Breast epithelium (tissue), 4 donors: ENCODE measurements around the gene SERINC4. TPM values are rescaled to one million over a fixed set of nuclear protein-coding genes. Genes with fewer than 3 reads are reported as not detected.
"Not testable (repeated sequence)": the region's sequence is repeated elsewhere in the genome, so short reads cannot be mapped to it uniquely, and the experiment has no call there.

Experiments used
- DNase-seq, 2 donors: peaks; one replicate each; pipeline ENCODE4 v3.0.0-alpha.2; 2019; ENCODE audit warnings: low spot score in 2 of 2
- H3K27ac ChIP-seq, 2 donors: fragments of 200-600 bp; sonication (generic) in 1 of 2; one replicate each; pipeline ENCODE4 v1.5.1; 2016 to 2019; ENCODE audit warnings: mild to moderate bottlenecking in 1 of 2
- H3K27me3 ChIP-seq, 2 donors: fragments of 200-600 bp; sonication (generic) in 1 of 2; one replicate each; pipeline versions ENCODE4 v1.5.1 to v1.6.0; 2017 to 2019; ENCODE audit warnings: control low read depth in 1 of 2, mild to moderate bottlenecking in 1 of 2
- H3K36me3 ChIP-seq: fragments of 200-600 bp; one replicate; pipeline ENCODE4 v1.5.1; 2019
- H3K4me1 ChIP-seq, 2 donors: fragments of 200-600 bp; sonication (generic); one replicate each; pipeline ENCODE4 v1.5.1; 2016 to 2019; ENCODE audit warnings: control low read depth in 1 of 2
- H3K4me3 ChIP-seq, 3 donors: fragments of 200-600 bp; sonication (generic); 1 replicate in 2 of 3; 2 replicates in 1 of 3; pipeline ENCODE4 v1.5.1; 2016 to 2019; ENCODE audit warnings: mild to moderate bottlenecking in 3 of 3, moderate library complexity in 2 of 3
- H3K9me3 ChIP-seq, 2 donors: fragments of 200-600 bp; sonication (generic) in 1 of 2; one replicate each; pipeline ENCODE4 v1.5.1; 2016 to 2019; ENCODE audit warnings: control low read depth in 1 of 2
- CTCF ChIP-seq, 3 donors: fragments of 450-650 bp; IDR thresholded peaks; one replicate each; pipeline ENCODE4 v1.5.1; 2016 to 2017; ENCODE audit warnings: antibody characterized with exemption in 3 of 3, mild to moderate bottlenecking in 3 of 3, moderate library complexity in 3 of 3
- POLR2A ChIP-seq: fragments of 450-650 bp; IDR thresholded peaks from one replicate; pipeline ENCODE4 v1.6.1; 2016; ENCODE audit warnings: antibody characterized with exemption, mild to moderate bottlenecking, moderate library complexity
- POLR2AphosphoS5 ChIP-seq, 3 donors: sonication (generic); formaldehyde crosslinking; IDR thresholded peaks; one replicate each; pipeline ENCODE4 v1.6.1; 2017; ENCODE audit warnings: antibody characterized with exemption in 3 of 3
- intact Hi-C: fragments of 100-400 bp; cut with DNase I; formaldehyde crosslinking; loops from one replicate; pipeline ENCODE4 v1.15.1; 2023; ENCODE audit warnings: low total_unique reads
- total RNA-seq, 3 donors: library from RNA; depleted of rRNA; stranded (reverse); fragments of >200 nt; gene quantifications; one replicate each; pipeline ENCODE4 v1.1.0, GENCODE V29; 2016

SERINC4 gene
- total RNA-seq, 3 donors from 2014 or later, result 0.16 TPM; not detected in 2

- Histone ChIP-seq H3K36me3 (peaks cover 5% of the 10 kb centered on the region), H3K27ac (no peak overlapping the region), H3K4me3 (no peak overlapping the region), H3K27me3 (no peaks in the 10 kb centered on the region), H3K9me3 (no peaks in the 10 kb centered on the region), H3K4me1 (no peaks in the 10 kb centered on the region)
- no peak for DNase-seq
- TF ChIP-seq POLR2AphosphoS5 (IDR thresholded peaks at IDR 0.05), result no peak
- TF ChIP-seq POLR2A, result no peak
- TF ChIP-seq CTCF (IDR thresholded peaks at IDR 0.05), result no peak
- intact Hi-C loops, result no loop called here
Measured at GRCh38 chr15:43762824-43763223, 37.2 kb downstream of the SERINC4 start.

- no peaks in the 10 kb centered on the region for H3K36me3 ChIP-seq
- no peak overlapping the region for H3K4me3 ChIP-seq
- H3K27ac ChIP-seq, result no peak overlapping the region
- DNase-seq, result no peak
- H3K9me3 ChIP-seq, result no peaks in the 10 kb centered on the region
- H3K27me3 ChIP-seq, result no peaks in the 10 kb centered on the region
- TF ChIP-seq POLR2AphosphoS5 (IDR thresholded peaks at IDR 0.05) (no peak), POLR2A (no peak), CTCF (IDR thresholded peaks at IDR 0.05) (no peak)
- intact Hi-C loops, result no loop called here
- no peaks in the 10 kb centered on the region for H3K4me1 ChIP-seq
Measured at GRCh38 chr15:43751885-43752284, 48.1 kb downstream of the SERINC4 start.

DNA sequence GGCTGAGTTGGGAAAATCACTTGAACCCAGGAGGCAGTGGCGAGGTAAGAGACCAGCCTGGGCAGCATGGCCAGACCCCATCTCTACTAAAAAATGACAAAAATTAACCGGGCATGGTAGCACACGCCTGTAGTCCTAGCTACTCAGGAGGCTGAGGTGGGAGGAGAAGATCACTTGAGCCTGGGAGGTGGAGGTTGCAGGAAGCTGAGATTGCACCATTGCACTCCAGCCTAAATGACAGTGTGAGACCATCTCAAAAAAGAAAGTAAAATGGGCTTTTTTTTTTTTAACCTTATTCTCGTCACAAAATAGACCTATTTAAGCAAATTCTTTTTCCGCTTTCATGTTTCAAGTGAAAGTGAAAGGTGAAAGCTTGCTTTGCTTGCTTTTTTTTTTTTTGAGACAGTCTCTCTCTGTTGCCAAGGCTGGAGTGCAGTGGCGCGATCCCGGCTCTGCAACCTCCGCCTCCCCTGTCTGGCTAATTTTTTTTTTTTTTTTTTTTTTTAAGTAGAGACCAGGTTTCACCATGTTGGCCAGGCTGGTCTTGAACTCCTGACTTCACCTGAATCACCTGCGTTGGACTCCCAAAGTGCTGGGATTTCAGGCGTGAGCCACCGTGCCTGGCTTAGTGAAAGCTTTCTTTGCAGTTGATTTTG lies 50.2 kb downstream of the SERINC4 start:
- no peak for TF ChIP-seq CTCF (IDR thresholded peaks at IDR 0.05)
- no peaks in the 10 kb centered on the region for H3K36me3 ChIP-seq
- intact Hi-C loops, result no loop called here
- no peaks in the 10 kb centered on the region for H3K27me3 ChIP-seq
- peak overlapping the region in 2 of 3 donors; percentile 24 to 53 for H3K4me3 ChIP-seq
- DNase-seq, result no peak
- H3K27ac ChIP-seq, result peak overlapping the region; percentile 16 to 48
- H3K9me3 ChIP-seq, result no peaks in the 10 kb centered on the region
- H3K4me1 ChIP-seq, result no peaks in the 10 kb centered on the region

- no peaks in the 10 kb centered on the region for H3K36me3 ChIP-seq
- H3K27me3 ChIP-seq, result no peaks in the 10 kb centered on the region
- intact Hi-C loops, result no loop called here
- no peak overlapping the region for H3K27ac ChIP-seq
- no peaks in the 10 kb centered on the region for H3K4me1 ChIP-seq
- H3K9me3 ChIP-seq, result no peaks in the 10 kb centered on the region
- DNase-seq, result no peak
- peak overlapping the region in 2 of 3 donors; percentile 76 to 92 for H3K4me3 ChIP-seq
- TF ChIP-seq POLR2A (no peak), POLR2AphosphoS5 (IDR thresholded peaks at IDR 0.05) (no peak), CTCF (IDR thresholded peaks at IDR 0.05) (no peak)
Measured at GRCh38 chr15:43748376-43748775, 51.6 kb downstream of the SERINC4 start.

DNA sequence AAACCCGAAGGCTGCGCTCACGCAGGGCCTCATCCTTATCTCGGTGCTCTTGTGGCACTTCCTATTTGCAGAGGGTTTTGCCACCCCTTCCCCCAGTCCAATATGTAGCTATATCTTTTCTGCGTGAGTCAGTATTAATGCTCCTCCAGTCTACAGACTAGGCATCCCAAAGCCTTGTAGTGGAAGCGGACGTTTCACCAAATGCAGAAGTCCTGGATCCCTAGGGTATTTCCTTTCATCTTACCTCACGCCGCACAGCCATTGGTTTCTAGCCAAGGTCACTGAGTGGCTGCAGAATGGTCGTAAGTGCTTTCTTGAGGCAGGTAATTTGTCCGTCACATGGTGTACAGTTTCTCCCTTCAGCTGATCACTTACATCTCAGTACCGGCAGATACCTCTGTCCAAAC lies 53.1 kb downstream of the SERINC4 start:
- Histone ChIP-seq H3K27ac (peak overlapping the region; percentile 93 to 96), H3K4me3 (peak overlapping the region; percentile 76 to 92 (median 77))
- DNase-seq, H3K27me3 ChIP-seq, H3K36me3 ChIP-seq, intact Hi-C loops, H3K9me3 ChIP-seq, H3K4me1 ChIP-seq: not testable (repeated sequence)
